ENCODE results near the gene ISYNA1. TPM values are rescaled to one million over a fixed set of nuclear protein-coding genes. Genes with fewer than 3 reads are reported as not detected.

The ISYNA1 gene
- total and polyA plus RNA-seq, 10 of the 15 experiments (the other 5 are each of a cell fraction or from before 2014, with no cell fraction given), result 1.9 to 37.0 (median 9.1) TPM

GRCh38 chr19:18430417-18431144, 7.4 kb downstream of the ISYNA1 start:
- DNase-seq (ENCODE audit: low read depth, low spot score), result no peak
- Histone ChIP-seq H3K9ac (ENCODE audit: control insufficient read depth, insufficient read depth, low read length) (no peak overlapping the region), H4K20me1 (ENCODE audit: control insufficient read depth, insufficient read depth) (no peaks in the 10 kb centered on the region; the same call in 1 of the 2 replicates), H3K4me2 (ENCODE audit: control insufficient read depth, insufficient read depth) (no peak overlapping the region; the same call in 1 of the 2 replicates), H3K79me2 (ENCODE audit: control insufficient read depth, insufficient read depth, low read length) (peaks cover 14% of the 10 kb centered on the region), H3K4me3 (no peak overlapping the region), H2AFZ (ENCODE audit: control insufficient read depth, low read depth, low read length) (no peak overlapping the region), H3K4me1 (ENCODE audit: control insufficient read depth, insufficient read depth, low read length) (peaks cover 30% of the 10 kb centered on the region), H3K27me3 (replicated peaks in 1 of 2; ENCODE audit: control insufficient read depth in 2 of 2, insufficient read depth in 2 of 2, low read length in 1 of 2) (no peaks in the 10 kb centered on the region), H3K36me3 (ENCODE audit: control insufficient read depth in 2 of 2, insufficient read depth in 2 of 2, low read length in 1 of 2) (peaks cover 0 to 5% of the 10 kb centered on the region in 2 experiments; a peak in 3 of 4 replicates), H3K9me3 (replicated peaks; ENCODE audit: control insufficient read depth, insufficient read depth, low read length) (no peaks in the 10 kb centered on the region), H3K27ac (ENCODE audit: control insufficient read depth, insufficient read depth) (no peak overlapping the region)
- ATAC-seq, result no peak
- ChIA-PET SMC1A (ENCODE audit: uncharacterized antibody, unreplicated experiment) (no interaction called here), CTCF (no interaction called here), RAD21 (ENCODE audit: unreplicated experiment) (no interaction called here), POLR2A (no interaction called here)
- 87% methylated on average over 21 of the region's 21 CpGs for WGBS (ENCODE audit: insufficient coverage, insufficient replicate concordance, low lambda C conversion rate, missing lambda C conversion rate)
- in situ Hi-C loops (cut with MboI) (no loop called here), intact Hi-C loops (cut with micrococcal nuclease; ENCODE audit: unreplicated experiment) (no loop called here)
- no peak for FAIRE-seq
- BruUV-seq (replicated peaks), result no TSS peak
- TF ChIP-seq CREB1 (IDR thresholded peaks at IDR 0.05; ENCODE audit: low read depth), result no peak
- TF ChIP-seq SREBF2 (IDR thresholded peaks at IDR 0.05; ENCODE audit: low read length), result no peak
- TF ChIP-seq, protein P1, sequence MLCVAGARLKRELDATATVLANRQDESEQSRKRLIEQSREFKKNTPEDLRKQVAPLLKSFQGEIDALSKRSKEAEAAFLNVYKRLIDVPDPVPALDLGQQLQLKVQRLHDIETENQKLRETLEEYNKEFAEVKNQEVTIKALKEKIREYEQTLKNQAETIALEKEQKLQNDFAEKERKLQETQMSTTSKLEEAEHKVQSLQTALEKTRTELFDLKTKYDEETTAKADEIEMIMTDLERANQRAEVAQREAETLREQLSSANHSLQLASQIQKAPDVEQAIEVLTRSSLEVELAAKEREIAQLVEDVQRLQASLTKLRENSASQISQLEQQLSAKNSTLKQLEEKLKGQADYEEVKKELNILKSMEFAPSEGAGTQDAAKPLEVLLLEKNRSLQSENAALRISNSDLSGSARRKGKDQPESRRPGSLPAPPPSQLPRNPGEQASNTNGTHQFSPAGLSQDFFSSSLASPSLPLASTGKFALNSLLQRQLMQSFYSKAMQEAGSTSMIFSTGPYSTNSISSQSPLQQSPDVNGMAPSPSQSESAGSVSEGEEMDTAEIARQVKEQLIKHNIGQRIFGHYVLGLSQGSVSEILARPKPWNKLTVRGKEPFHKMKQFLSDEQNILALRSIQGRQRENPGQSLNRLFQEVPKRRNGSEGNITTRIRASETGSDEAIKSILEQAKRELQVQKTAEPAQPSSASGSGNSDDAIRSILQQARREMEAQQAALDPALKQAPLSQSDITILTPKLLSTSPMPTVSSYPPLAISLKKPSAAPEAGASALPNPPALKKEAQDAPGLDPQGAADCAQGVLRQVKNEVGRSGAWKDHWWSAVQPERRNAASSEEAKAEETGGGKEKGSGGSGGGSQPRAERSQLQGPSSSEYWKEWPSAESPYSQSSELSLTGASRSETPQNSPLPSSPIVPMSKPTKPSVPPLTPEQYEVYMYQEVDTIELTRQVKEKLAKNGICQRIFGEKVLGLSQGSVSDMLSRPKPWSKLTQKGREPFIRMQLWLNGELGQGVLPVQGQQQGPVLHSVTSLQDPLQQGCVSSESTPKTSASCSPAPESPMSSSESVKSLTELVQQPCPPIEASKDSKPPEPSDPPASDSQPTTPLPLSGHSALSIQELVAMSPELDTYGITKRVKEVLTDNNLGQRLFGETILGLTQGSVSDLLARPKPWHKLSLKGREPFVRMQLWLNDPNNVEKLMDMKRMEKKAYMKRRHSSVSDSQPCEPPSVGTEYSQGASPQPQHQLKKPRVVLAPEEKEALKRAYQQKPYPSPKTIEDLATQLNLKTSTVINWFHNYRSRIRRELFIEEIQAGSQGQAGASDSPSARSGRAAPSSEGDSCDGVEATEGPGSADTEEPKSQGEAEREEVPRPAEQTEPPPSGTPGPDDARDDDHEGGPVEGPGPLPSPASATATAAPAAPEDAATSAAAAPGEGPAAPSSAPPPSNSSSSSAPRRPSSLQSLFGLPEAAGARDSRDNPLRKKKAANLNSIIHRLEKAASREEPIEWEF (IDR thresholded peaks at IDR 0.05; ENCODE audit: insufficient replicate concordance, low read depth, low read length), result no peak
- TF ChIP-seq SIX5 (IDR thresholded peaks at IDR 0.05; ENCODE audit: low read depth, low read length, severe bottlenecking), result no peak
- TF ChIP-seq ELK1 (IDR thresholded peaks at IDR 0.05; ENCODE audit: low read depth, low read length), result no peak
- no peak for TF ChIP-seq HCFC1 (IDR thresholded peaks at IDR 0.05; ENCODE audit: low read length)
- no peak for TF ChIP-seq SPI1 (IDR thresholded peaks at IDR 0.05; ENCODE audit: borderline replicate concordance, insufficient read depth, low read depth, low read length)
- TF ChIP-seq NR2F1 (conservative IDR thresholded peaks at IDR 0.05), result no peak
- no peak for TF ChIP-seq PML (IDR thresholded peaks at IDR 0.05; ENCODE audit: low read length)
- no peak for TF ChIP-seq SIN3A (IDR thresholded peaks at IDR 0.05; ENCODE audit: low read depth, low read length)
- no peak; the same call in 1 of the 2 replicates for TF ChIP-seq POLR2A (IDR thresholded peaks at IDR 0.05; ENCODE audit: low read depth, low read length)
- TF ChIP-seq RCOR1 (conservative IDR thresholded peaks at IDR 0.05; ENCODE audit: low read depth, low read length), result no peak
- no peak for TF ChIP-seq FOXK2 (IDR thresholded peaks at IDR 0.05)
- no peak for TF ChIP-seq PAX5 (IDR thresholded peaks at IDR 0.05; ENCODE audit: borderline replicate concordance, low read depth, low read length)
- TF ChIP-seq, protein P2, sequence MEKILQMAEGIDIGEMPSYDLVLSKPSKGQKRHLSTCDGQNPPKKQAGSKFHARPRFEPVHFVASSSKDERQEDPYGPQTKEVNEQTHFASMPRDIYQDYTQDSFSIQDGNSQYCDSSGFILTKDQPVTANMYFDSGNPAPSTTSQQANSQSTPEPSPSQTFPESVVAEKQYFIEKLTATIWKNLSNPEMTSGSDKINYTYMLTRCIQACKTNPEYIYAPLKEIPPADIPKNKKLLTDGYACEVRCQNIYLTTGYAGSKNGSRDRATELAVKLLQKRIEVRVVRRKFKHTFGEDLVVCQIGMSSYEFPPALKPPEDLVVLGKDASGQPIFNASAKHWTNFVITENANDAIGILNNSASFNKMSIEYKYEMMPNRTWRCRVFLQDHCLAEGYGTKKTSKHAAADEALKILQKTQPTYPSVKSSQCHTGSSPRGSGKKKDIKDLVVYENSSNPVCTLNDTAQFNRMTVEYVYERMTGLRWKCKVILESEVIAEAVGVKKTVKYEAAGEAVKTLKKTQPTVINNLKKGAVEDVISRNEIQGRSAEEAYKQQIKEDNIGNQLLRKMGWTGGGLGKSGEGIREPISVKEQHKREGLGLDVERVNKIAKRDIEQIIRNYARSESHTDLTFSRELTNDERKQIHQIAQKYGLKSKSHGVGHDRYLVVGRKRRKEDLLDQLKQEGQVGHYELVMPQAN (conservative IDR thresholded peaks at IDR 0.05), result no peak
- TF ChIP-seq SMC3 (IDR thresholded peaks at IDR 0.05; ENCODE audit: borderline replicate concordance, low read length), result no peak
- TF ChIP-seq NBN (IDR thresholded peaks at IDR 0.05), result no peak
- no peak for TF ChIP-seq NFIC (IDR thresholded peaks at IDR 0.05; ENCODE audit: low read depth, low read length)
- no peak for TF ChIP-seq ESRRA (IDR thresholded peaks at IDR 0.05; ENCODE audit: low read length)
